ENCODE results near the gene EHD4.

EHD4 gene

GRCh38 chr15:41866263-41866703 lies 106.1 kb downstream of the EHD4 start:
- H3K27ac ChIP-seq, result no peak overlapping the region
- no peak for TF ChIP-seq CTCF (conservative IDR thresholded peaks at IDR 0.05)

- no peak overlapping the region for H3K27ac ChIP-seq
- TF ChIP-seq CTCF (conservative IDR thresholded peaks at IDR 0.05), result no peak
These were observed 106.8 kb downstream of the EHD4 start for GRCh38 chr15:41865490-41866055.

GRCh38 chr15:41862515-41863116 lies 109.7 kb downstream of the EHD4 start:
- peak overlapping the region; percentile 45; the same call in 1 of the 2 replicates for H3K27ac ChIP-seq

GRCh38 chr15:41861736-41862356 lies 110.5 kb downstream of the EHD4 start:
- no peak for TF ChIP-seq CTCF (conservative IDR thresholded peaks at IDR 0.05)
- H3K27ac ChIP-seq, result peak overlapping the region; percentile 45; the same call in 1 of the 2 replicates

More at GRCh38 chr15:41862515-41863116, 109.7 kb downstream of the EHD4 start:
- TF ChIP-seq CTCF (conservative IDR thresholded peaks at IDR 0.05), result no peak

GRCh38 chr15:41860049-41860828 lies 112.1 kb downstream of the EHD4 start:
- TF ChIP-seq CTCF (conservative IDR thresholded peaks at IDR 0.05), result no peak
- H3K27ac ChIP-seq, result no peak overlapping the region

GRCh38 chr15:41858756-41859155 lies 113.6 kb downstream of the EHD4 start:
- no peak for TF ChIP-seq CTCF (conservative IDR thresholded peaks at IDR 0.05)

GRCh38 chr15:41857316-41857715 lies 115.0 kb downstream of the EHD4 start:
- H3K27ac ChIP-seq, result no peak overlapping the region
- no peak for TF ChIP-seq CTCF (conservative IDR thresholded peaks at IDR 0.05)

More at GRCh38 chr15:41858756-41859155, 113.6 kb downstream of the EHD4 start:
- H3K27ac ChIP-seq, result no peak overlapping the region
